ENCODE results near the gene BRAT1.

Gene BRAT1

GRCh38 chr7:2503056-2503941 is 52.0 kb downstream of the BRAT1 start:
- no peak for TF ChIP-seq CTCF (IDR thresholded peaks at IDR 0.05; ENCODE audit: low read depth, low read length)
- H3K4me3 ChIP-seq (ENCODE audit: low read depth, low read length), result no peak overlapping the region

GRCh38 chr7:2502647-2502966 is 52.7 kb downstream of the BRAT1 start:
- TF ChIP-seq CTCF (IDR thresholded peaks at IDR 0.05; ENCODE audit: low read depth, low read length), result no peak

GRCh38 chr7:2501947-2502646 is 53.2 kb downstream of the BRAT1 start:
- TF ChIP-seq CTCF (IDR thresholded peaks at IDR 0.05; ENCODE audit: low read depth, low read length), result no peak
- no peak overlapping the region for H3K4me3 ChIP-seq (ENCODE audit: low read depth, low read length)

More at GRCh38 chr7:2502647-2502966, 52.7 kb downstream of the BRAT1 start:
- H3K4me3 ChIP-seq (ENCODE audit: low read depth, low read length), result no peak overlapping the region

- H3K4me3 ChIP-seq (ENCODE audit: low read depth, low read length), result no peak overlapping the region
- no peak for TF ChIP-seq CTCF (IDR thresholded peaks at IDR 0.05; ENCODE audit: low read depth, low read length)
These were observed 54.6 kb downstream of the BRAT1 start for GRCh38 chr7:2500701-2501100.

GRCh38 chr7:2499719-2500430 is 55.4 kb downstream of the BRAT1 start:
- TF ChIP-seq CTCF (IDR thresholded peaks at IDR 0.05; ENCODE audit: low read depth, low read length), result no peak
- no peak overlapping the region for H3K4me3 ChIP-seq (ENCODE audit: low read depth, low read length)

- no peak for TF ChIP-seq CTCF (IDR thresholded peaks at IDR 0.05; ENCODE audit: low read depth, low read length)
- H3K4me3 ChIP-seq (ENCODE audit: low read depth, low read length), result no peak overlapping the region
These were observed 56.1 kb downstream of the BRAT1 start for GRCh38 chr7:2499181-2499580.

Measured in WI38 (cell line).